Thymus (tissue), 11 donors: ENCODE results near the gene CCDC197. TPM values are rescaled to one million over a fixed set of nuclear protein-coding genes. Genes with fewer than 3 reads are reported as not detected.

Experiments used
- DNase-seq, 9 donors: peaks; one replicate each; pipeline ENCODE4 v3.0.0-alpha.2; 2013; ENCODE audit warnings: low spot score in 9 of 9, low read depth in 6 of 9, missing footprints in 1 of 9
- H3K27ac ChIP-seq, 2 donors: one replicate each; pipeline ENCODE4 v1.5.1; 2013; ENCODE audit warnings: control low read depth in 1 of 2, low read depth in 1 of 2, low read length in 1 of 2, mild to moderate bottlenecking in 1 of 2, moderate library complexity in 1 of 2
- H3K27me3 ChIP-seq, 2 donors: one replicate each; pipeline ENCODE4 v1.5.1; 2013; ENCODE audit warnings: low read length in 1 of 2; ENCODE audit not compliant: control insufficient read depth in 2 of 2, insufficient read depth in 1 of 2
- H3K36me3 ChIP-seq, 2 donors: one replicate each; pipeline ENCODE4 v1.5.1; 2013; ENCODE audit warnings: low read length in 1 of 2, mild to moderate bottlenecking in 1 of 2, moderate library complexity in 1 of 2; ENCODE audit not compliant: control insufficient read depth in 2 of 2, insufficient read depth in 2 of 2
- H3K4me1 ChIP-seq, 2 donors: one replicate each; pipeline ENCODE4 v1.5.1; 2013; ENCODE audit warnings: low read length in 2 of 2; ENCODE audit not compliant: control insufficient read depth in 2 of 2, insufficient read depth in 2 of 2
- H3K4me3 ChIP-seq, 2 donors: one replicate each; pipeline ENCODE4 v1.5.1; 2013; ENCODE audit warnings: low read length in 2 of 2, control low read depth in 1 of 2, mild to moderate bottlenecking in 1 of 2
- H3K9me3 ChIP-seq, 2 donors: one replicate each; pipeline ENCODE4 v1.5.1; 2013; ENCODE audit warnings: low read length in 1 of 2, mild to moderate bottlenecking in 1 of 2; ENCODE audit not compliant: control insufficient read depth in 2 of 2, insufficient read depth in 1 of 2
- WGBS: extraction: QIAGEN DNeasy Blood & Tissue Kit; methylation state at CpG from one replicate; pipeline ENCODE4 v1.1.7; 2013; 5-methylcytosine and 5-hydroxymethylcytosine counted together
- polyA plus RNA-seq: library from polyadenylated mRNA; stranded (reverse); fragments of 200-250 nt; gene quantifications from one replicate; pipeline ENCODE4 v1.2.3, GENCODE V29; 2013
- total RNA-seq: library from RNA; stranded (reverse); fragments of 120-200 nt; gene quantifications from one replicate; pipeline ENCODE4 v1.2.4, GENCODE V29; 2013
- donor health status: healthy.

Gene CCDC197
- total and polyA plus RNA-seq, 2 donors = not detected

- Histone ChIP-seq H3K27me3 (peaks cover 0 to 22% of the 10 kb centered on the region in 2 donors), H3K36me3 (no peaks in the 10 kb centered on the region), H3K27ac (no peak overlapping the region), H3K4me1 (peaks cover 0 to 3% of the 10 kb centered on the region in 2 donors), H3K4me3 (no peak overlapping the region), H3K9me3 (no peaks in the 10 kb centered on the region)
- WGBS = 41% methylated on average over 26 of the region's 26 CpGs
- DNase-seq = peak in 6 of 9 donors; percentile 13 to 53 (median 32)
Measured at GRCh38 chr14:94001501-94002396, 4.6 kb downstream of the CCDC197 start.

DNA sequence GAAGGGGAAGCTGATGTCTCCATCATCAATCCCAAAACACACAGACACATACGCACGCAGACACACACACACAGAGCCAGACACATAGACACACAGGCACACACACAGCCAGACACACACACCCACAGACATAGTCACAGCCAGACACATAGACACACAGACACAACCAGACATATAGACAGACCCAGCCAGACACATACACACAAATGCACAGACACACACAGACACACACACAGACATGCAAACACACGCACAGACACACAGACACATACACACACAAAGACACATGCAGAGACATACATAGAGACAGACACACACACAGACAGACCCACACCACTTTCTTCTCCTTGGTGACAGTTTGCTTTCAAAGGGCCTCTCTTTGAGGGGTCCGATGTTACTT, 6.3 kb downstream of the CCDC197 start:
- Histone ChIP-seq H3K27me3 (peaks cover 0 to 18% of the 10 kb centered on the region in 2 donors), H3K27ac (no peak overlapping the region)

GRCh38 chr14:94004015-94004414, 6.9 kb downstream of the CCDC197 start:
- H3K4me3 ChIP-seq = no peak overlapping the region
- no peak overlapping the region for H3K27ac ChIP-seq
- peaks cover 0 to 22% of the 10 kb centered on the region in 2 donors for H3K27me3 ChIP-seq
- no peaks in the 10 kb centered on the region for H3K9me3 ChIP-seq
- H3K4me1 ChIP-seq = peaks cover 0 to 7% of the 10 kb centered on the region in 2 donors
- no peaks in the 10 kb centered on the region for H3K36me3 ChIP-seq
- DNase-seq = no peak
- WGBS = 95% methylated on average over 8 of the region's 8 CpGs

More for the DNA sequence above, 6.3 kb downstream of the CCDC197 start:
- no peak overlapping the region for H3K4me3 ChIP-seq
- WGBS = 84% methylated on average over 4 of the region's 4 CpGs
- no peaks in the 10 kb centered on the region for H3K9me3 ChIP-seq
- peaks cover 0 to 7% of the 10 kb centered on the region in 2 donors for H3K4me1 ChIP-seq
- no peak for DNase-seq
- H3K36me3 ChIP-seq = no peaks in the 10 kb centered on the region

- DNase-seq = no peak
- H3K27ac ChIP-seq = no peak overlapping the region
- peaks cover 0 to 7% of the 10 kb centered on the region in 2 donors for H3K4me1 ChIP-seq
- peaks cover 0 to 17% of the 10 kb centered on the region in 2 donors for H3K27me3 ChIP-seq
- WGBS = 59% methylated on average over 14 of the region's 14 CpGs
- H3K36me3 ChIP-seq = no peaks in the 10 kb centered on the region
- no peak overlapping the region for H3K4me3 ChIP-seq
- no peaks in the 10 kb centered on the region for H3K9me3 ChIP-seq
Measured at GRCh38 chr14:94005324-94006073, 8.4 kb downstream of the CCDC197 start.

GRCh38 chr14:94008234-94008633, 11.1 kb downstream of the CCDC197 start:
- WGBS = 76% methylated on average over 3 of the region's 3 CpGs
- Histone ChIP-seq H3K4me1 (peaks cover 0 to 15% of the 10 kb centered on the region in 2 donors), H3K27me3 (peaks cover 0 to 12% of the 10 kb centered on the region in 2 donors)

GRCh38 chr14:94009767-94010166, 12.7 kb downstream of the CCDC197 start:
- peaks cover 0 to 15% of the 10 kb centered on the region in 2 donors for H3K4me1 ChIP-seq
- peaks cover 0 to 12% of the 10 kb centered on the region in 2 donors for H3K27me3 ChIP-seq
- 32% methylated on average over 4 of the region's 4 CpGs for WGBS
- DNase-seq = peak in 1 of 9 donors; percentile 31
- peak overlapping the region in 1 of 2 donors; percentile 23 for H3K27ac ChIP-seq
- H3K36me3 ChIP-seq = no peaks in the 10 kb centered on the region
- H3K4me3 ChIP-seq = no peak overlapping the region
- H3K9me3 ChIP-seq = no peaks in the 10 kb centered on the region

More at GRCh38 chr14:94008234-94008633, 11.1 kb downstream of the CCDC197 start:
- H3K9me3 ChIP-seq = no peaks in the 10 kb centered on the region
- H3K4me3 ChIP-seq = no peak overlapping the region
- DNase-seq = no peak
- no peak overlapping the region for H3K27ac ChIP-seq
- no peaks in the 10 kb centered on the region for H3K36me3 ChIP-seq

DNA sequence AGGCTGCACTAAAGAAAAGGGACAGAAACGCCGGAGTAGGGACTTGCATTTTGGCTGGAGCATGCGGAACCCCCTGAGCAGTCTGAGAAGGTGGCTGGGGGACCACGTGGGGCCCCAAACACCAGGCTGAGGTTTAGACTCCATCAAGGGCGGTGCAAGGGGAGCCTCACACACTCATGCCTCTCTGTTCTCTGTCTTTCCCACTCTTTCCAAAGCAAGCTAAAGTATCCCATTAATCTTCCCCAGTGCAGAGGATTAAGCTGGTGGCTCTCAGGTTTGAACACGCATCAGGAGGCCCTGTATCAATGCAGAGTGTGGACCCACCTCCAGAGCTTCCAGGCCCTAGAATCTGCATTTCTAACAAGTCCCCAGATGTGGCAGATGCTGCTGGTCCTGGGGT, 13.5 kb downstream of the CCDC197 start:
- H3K4me1 ChIP-seq = peaks cover 0 to 15% of the 10 kb centered on the region in 2 donors
- no peak overlapping the region for H3K4me3 ChIP-seq
- no peaks in the 10 kb centered on the region for H3K9me3 ChIP-seq
- 92% methylated on average over 6 of the region's 6 CpGs for WGBS
- H3K36me3 ChIP-seq = no peaks in the 10 kb centered on the region
- no peak overlapping the region for H3K27ac ChIP-seq
- no peak for DNase-seq
- H3K27me3 ChIP-seq = peaks cover 0 to 11% of the 10 kb centered on the region in 2 donors

DNA sequence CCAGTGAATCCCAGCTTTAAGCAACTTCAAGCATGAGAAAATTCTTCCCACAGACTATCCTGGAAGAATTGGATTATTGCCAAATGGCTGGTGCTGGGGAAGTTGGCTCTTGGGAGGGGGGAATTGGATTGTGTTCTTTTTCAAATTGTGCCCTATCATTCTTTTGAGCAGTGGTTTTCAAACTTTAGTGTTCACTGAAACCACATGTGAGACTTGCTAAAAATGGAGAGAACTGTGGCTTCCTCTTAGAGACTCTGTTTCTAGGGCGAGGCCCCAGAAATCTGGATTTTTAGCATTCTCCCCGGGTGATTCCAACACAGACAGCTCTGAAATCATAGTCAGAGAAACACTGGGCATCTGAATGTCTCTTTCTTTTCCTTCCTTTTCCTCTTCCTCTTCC, 14.7 kb downstream of the CCDC197 start:
- no peak overlapping the region for H3K27ac ChIP-seq
- H3K36me3 ChIP-seq = no peaks in the 10 kb centered on the region
- H3K4me3 ChIP-seq = no peak overlapping the region
- WGBS = 1% methylated on average over 2 of the region's 2 CpGs
- peaks cover 0 to 15% of the 10 kb centered on the region in 2 donors for H3K27me3 ChIP-seq
- H3K9me3 ChIP-seq = no peaks in the 10 kb centered on the region
- peak in 3 of 9 donors; percentile 13 to 63 (median 14) for DNase-seq
- peaks cover 0 to 15% of the 10 kb centered on the region in 2 donors for H3K4me1 ChIP-seq

GRCh38 chr14:94014382-94014781, 17.3 kb downstream of the CCDC197 start:
- Histone ChIP-seq H3K9me3 (no peaks in the 10 kb centered on the region), H3K36me3 (no peaks in the 10 kb centered on the region), H3K4me3 (no peak overlapping the region), H3K4me1 (peaks cover 0 to 10% of the 10 kb centered on the region in 2 donors), H3K27me3 (peaks cover 0 to 14% of the 10 kb centered on the region in 2 donors), H3K27ac (no peak overlapping the region)
- DNase-seq = no peak
- WGBS = 96% methylated on average over 6 of the region's 6 CpGs
